Suprapubic skin (tissue), 4 donors: ENCODE results near the gene LRRC45. TPM values are rescaled to one million over a fixed set of nuclear protein-coding genes. Genes with fewer than 3 reads are reported as not detected.

Source experiments
- DNase-seq, 2 donors: peaks; one replicate each; pipeline ENCODE4 v3.0.0-alpha.2; 2019; ENCODE audit warnings: low spot score in 2 of 2
- H3K27ac ChIP-seq: fragments of 200-600 bp; sonication (generic); one replicate; pipeline ENCODE4 v1.5.1; 2019
- H3K27me3 ChIP-seq: fragments of 200-600 bp; sonication (generic); one replicate; pipeline ENCODE4 v1.5.1; 2019
- H3K36me3 ChIP-seq: fragments of 200-600 bp; sonication (generic); one replicate; pipeline ENCODE4 v1.5.1; 2019
- H3K4me1 ChIP-seq: fragments of 200-600 bp; sonication (generic); one replicate; pipeline ENCODE4 v1.5.1; 2019
- H3K4me3 ChIP-seq: fragments of 200-600 bp; sonication (generic); one replicate; pipeline ENCODE4 v1.5.1; 2019; ENCODE audit warnings: mild to moderate bottlenecking
- H3K9me3 ChIP-seq: fragments of 200-600 bp; sonication (generic); one replicate; pipeline ENCODE4 v1.5.1; 2019
- CTCF ChIP-seq, 2 donors: fragments of 200-600 bp in 1 of 2; fragments of 450-650 bp in 1 of 2; sonication (generic) in 1 of 2; IDR thresholded peaks; one replicate each; pipeline ENCODE4 v1.5.1; 2016 to 2019; ENCODE audit warnings: antibody characterized with exemption in 2 of 2, mild to moderate bottlenecking in 1 of 2, moderate library complexity in 1 of 2
- EP300 ChIP-seq: sonication (generic); formaldehyde crosslinking; IDR thresholded peaks from one replicate; pipeline ENCODE4 v1.6.1; 2017; ENCODE audit warnings: antibody characterized with exemption
- POLR2A ChIP-seq, 2 donors: fragments of 450-650 bp; IDR thresholded peaks; one replicate each; pipeline ENCODE4 v1.6.1; 2017; ENCODE audit warnings: antibody characterized with exemption in 2 of 2, mild to moderate bottlenecking in 2 of 2, moderate library complexity in 2 of 2
- POLR2AphosphoS5 ChIP-seq, 3 donors: sonication (generic); formaldehyde crosslinking; IDR thresholded peaks; one replicate each; pipeline ENCODE4 v1.6.1; 2017; ENCODE audit warnings: antibody characterized with exemption in 3 of 3
- WGBS: methylation state at CpG from one replicate; pipeline ENCODE4 v1.1.5; 2018; 5-methylcytosine and 5-hydroxymethylcytosine counted together
- total RNA-seq, 4 donors: library from RNA; depleted of rRNA; stranded (reverse); fragments of >200 nt; gene quantifications; one replicate each; pipeline ENCODE4 v1.1.0, GENCODE V29; 2016

Gene LRRC45
- total RNA-seq, 4 donors from 2014 or later: 14.1 to 18.7 (median 15.4) TPM

- Histone ChIP-seq H3K9me3 (no peaks in the 10 kb centered on the region), H3K27ac (no peak overlapping the region), H3K36me3 (peaks cover 13% of the 10 kb centered on the region), H3K27me3 (no peaks in the 10 kb centered on the region), H3K4me3 (no peak overlapping the region), H3K4me1 (peaks cover 29% of the 10 kb centered on the region)
- DNase-seq: no peak
- 95% methylated on average over 21 of the region's 29 CpGs for WGBS
- TF ChIP-seq EP300 (no peak), POLR2A (IDR thresholded peaks at IDR 0.05) (no peak), CTCF (IDR thresholded peaks at IDR 0.05) (no peak), POLR2AphosphoS5 (IDR thresholded peaks at IDR 0.05) (no peak)
Measured at GRCh38 chr17:81995463-81996231, 27.5 kb upstream of the LRRC45 start.

GRCh38 chr17:81996232-81996756 lies 26.8 kb upstream of the LRRC45 start:
- DNase-seq: no peak
- Histone ChIP-seq H3K4me3 (no peak overlapping the region), H3K27me3 (no peaks in the 10 kb centered on the region), H3K4me1 (peaks cover 22% of the 10 kb centered on the region), H3K9me3 (no peaks in the 10 kb centered on the region), H3K27ac (no peak overlapping the region), H3K36me3 (peaks cover 13% of the 10 kb centered on the region)
- TF ChIP-seq POLR2AphosphoS5 (IDR thresholded peaks at IDR 0.05) (no peak), CTCF (IDR thresholded peaks at IDR 0.05) (no peak), EP300 (no peak), POLR2A (IDR thresholded peaks at IDR 0.05) (no peak)
- 87% methylated on average over 16 of the region's 28 CpGs for WGBS

GRCh38 chr17:81996757-81997441 lies 26.2 kb upstream of the LRRC45 start:
- Histone ChIP-seq H3K36me3 (peaks cover 13% of the 10 kb centered on the region), H3K27ac (no peak overlapping the region), H3K9me3 (no peaks in the 10 kb centered on the region), H3K4me3 (no peak overlapping the region), H3K4me1 (peaks cover 16% of the 10 kb centered on the region), H3K27me3 (no peaks in the 10 kb centered on the region)
- 84% methylated on average over 14 of the region's 30 CpGs for WGBS
- no peak for DNase-seq
- TF ChIP-seq CTCF (IDR thresholded peaks at IDR 0.05) (no peak), POLR2AphosphoS5 (IDR thresholded peaks at IDR 0.05) (no peak), POLR2A (IDR thresholded peaks at IDR 0.05) (no peak), EP300 (no peak)

- WGBS: 79% methylated on average over 7 of the region's 7 CpGs
- H3K4me1 ChIP-seq: peaks cover 10% of the 10 kb centered on the region
- no peak for TF ChIP-seq EP300
- TF ChIP-seq POLR2A (IDR thresholded peaks at IDR 0.05): no peak
Measured at GRCh38 chr17:81998212-81998611, 24.9 kb upstream of the LRRC45 start.

GRCh38 chr17:81998691-81999438 lies 24.2 kb upstream of the LRRC45 start:
- no peak for DNase-seq
- WGBS: 95% methylated on average over 9 of the region's 14 CpGs
- Histone ChIP-seq H3K27me3 (no peaks in the 10 kb centered on the region), H3K4me3 (no peak overlapping the region), H3K9me3 (no peaks in the 10 kb centered on the region), H3K4me1 (peaks cover 17% of the 10 kb centered on the region), H3K36me3 (peaks cover 13% of the 10 kb centered on the region), H3K27ac (no peak overlapping the region)
- TF ChIP-seq CTCF (IDR thresholded peaks at IDR 0.05) (no peak), POLR2AphosphoS5 (IDR thresholded peaks at IDR 0.05) (no peak), EP300 (no peak), POLR2A (IDR thresholded peaks at IDR 0.05) (no peak)

More at GRCh38 chr17:81998212-81998611, 24.9 kb upstream of the LRRC45 start:
- Histone ChIP-seq H3K27me3 (no peaks in the 10 kb centered on the region), H3K4me3 (no peak overlapping the region), H3K9me3 (no peaks in the 10 kb centered on the region), H3K27ac (no peak overlapping the region), H3K36me3 (peaks cover 13% of the 10 kb centered on the region)
- DNase-seq: no peak
